Measurements from ENCODE around the gene ASB15.

DNA sequence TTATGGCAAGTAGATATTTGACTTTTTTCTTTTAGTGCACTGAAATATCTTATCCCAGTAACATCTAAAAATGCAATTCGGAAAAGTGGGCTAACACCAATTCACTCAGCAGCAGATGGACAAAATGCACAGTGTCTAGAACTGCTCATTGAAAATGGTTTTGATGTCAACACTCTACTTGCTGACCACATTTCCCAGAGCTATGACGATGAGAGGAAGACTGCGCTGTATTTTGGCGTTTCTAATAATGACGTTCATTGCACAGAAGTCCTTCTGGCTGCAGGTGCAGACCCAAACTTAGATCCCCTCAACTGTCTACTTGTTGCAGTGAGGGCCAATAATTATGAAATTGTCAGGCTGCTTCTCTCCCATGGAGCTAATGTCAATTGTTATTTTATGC is 27.2 kb downstream of the ASB15 start:
- TF ChIP-seq POLR2A (IDR thresholded peaks at IDR 0.05), result no peak
- TF ChIP-seq, protein P1, sequence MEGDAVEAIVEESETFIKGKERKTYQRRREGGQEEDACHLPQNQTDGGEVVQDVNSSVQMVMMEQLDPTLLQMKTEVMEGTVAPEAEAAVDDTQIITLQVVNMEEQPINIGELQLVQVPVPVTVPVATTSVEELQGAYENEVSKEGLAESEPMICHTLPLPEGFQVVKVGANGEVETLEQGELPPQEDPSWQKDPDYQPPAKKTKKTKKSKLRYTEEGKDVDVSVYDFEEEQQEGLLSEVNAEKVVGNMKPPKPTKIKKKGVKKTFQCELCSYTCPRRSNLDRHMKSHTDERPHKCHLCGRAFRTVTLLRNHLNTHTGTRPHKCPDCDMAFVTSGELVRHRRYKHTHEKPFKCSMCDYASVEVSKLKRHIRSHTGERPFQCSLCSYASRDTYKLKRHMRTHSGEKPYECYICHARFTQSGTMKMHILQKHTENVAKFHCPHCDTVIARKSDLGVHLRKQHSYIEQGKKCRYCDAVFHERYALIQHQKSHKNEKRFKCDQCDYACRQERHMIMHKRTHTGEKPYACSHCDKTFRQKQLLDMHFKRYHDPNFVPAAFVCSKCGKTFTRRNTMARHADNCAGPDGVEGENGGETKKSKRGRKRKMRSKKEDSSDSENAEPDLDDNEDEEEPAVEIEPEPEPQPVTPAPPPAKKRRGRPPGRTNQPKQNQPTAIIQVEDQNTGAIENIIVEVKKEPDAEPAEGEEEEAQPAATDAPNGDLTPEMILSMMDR (IDR thresholded peaks at IDR 0.05), result no peak
